EL (cell line): Measurements from ENCODE around the gene TSPAN32.

ENCODE experiments used
- DNase-seq: peaks from one replicate; pipeline ENCODE4 v3.0.0-alpha.2; 2016

TSPAN32 gene

DNA sequence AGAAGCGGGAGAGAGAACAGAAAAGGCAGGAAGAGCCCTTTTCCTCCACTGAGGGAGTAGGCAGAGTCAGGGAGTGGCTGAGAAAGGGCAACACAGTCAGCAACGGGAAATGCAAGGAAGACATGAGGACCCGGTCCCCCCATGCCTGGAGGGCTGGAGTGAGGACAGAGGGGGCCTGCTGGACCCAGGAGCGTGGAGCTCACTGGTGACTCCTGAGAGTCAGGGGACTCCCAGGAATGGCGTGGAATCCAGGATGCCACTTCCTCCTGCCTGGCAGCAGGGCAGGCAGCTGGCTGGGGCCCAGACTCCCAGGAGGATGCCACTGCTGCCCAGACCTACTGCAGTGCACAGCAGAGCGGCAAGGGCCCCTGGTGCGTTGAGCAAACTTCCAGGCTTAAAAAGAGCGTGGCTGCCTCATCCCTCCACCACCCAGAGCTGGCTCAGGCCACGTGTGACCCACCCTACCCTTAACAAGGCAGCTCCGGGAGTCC lies 11.4 kb upstream of the TSPAN32 start:
- DNase-seq = no peak

DNA sequence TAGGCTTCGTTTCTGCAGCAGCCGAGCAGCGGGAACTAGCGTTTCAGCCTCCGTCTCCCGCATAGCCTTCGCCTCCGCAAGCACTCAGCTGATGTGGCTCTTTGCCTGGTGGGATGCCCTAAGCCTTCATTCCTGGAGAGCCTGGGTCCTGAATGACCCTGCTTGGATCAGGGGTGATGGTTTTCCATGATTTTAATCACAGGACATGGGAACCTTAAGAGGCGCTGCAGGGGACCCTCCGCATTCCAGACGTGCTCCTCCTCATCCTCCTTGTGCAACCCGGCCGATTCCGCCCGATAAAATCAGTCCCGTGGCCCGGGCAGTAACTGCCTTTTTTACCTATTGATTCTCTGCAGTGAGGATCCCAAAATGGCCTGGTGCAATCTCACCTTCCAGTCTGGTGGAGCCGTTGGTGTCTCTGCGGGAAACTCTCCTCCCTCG lies 8.3 kb upstream of the TSPAN32 start:
- DNase-seq = no peak

DNA sequence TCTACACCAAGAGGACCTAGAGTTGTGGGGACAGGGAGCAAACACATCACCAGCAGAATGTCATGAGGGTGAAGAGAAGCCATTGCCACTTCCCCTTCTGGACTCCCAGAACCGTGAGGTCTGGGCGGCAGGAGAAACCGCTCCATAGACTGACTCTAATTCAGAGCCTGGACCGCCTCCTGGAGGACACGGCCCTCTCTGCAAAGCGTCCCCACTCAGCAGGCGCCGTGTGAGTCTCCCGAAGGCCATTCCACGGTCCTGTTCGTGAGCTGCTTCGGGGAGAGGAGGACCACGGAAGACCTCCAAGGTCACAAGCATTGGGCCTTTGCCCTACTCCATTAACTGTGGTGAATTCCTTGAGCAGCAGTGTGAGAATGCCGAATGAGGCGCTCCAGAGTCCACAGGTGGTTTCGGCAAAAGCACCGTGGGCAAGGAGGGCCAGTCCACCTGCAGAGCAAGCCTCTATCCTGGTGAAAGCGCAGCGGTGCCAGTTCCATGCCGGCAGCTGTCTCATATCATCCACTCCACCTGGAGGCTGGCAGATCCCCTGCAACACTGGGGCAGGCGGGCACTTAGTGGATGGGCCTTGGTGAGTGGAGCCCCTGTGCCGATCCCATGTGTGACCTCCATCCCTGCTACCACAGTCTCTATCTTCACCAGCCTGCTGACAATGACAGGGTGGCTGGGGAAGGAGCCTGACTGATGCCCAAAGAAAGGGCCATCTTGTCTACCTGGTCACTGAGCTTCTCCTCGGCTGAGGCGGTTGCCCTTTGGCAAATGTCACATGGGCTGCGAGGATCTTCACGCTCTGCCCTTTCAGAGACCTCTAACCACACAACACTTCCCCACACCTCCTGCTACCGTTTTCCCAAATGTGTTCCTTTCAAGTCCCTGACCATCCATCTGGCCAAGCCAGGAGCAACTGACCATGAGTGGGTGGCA lies 7.6 kb upstream of the TSPAN32 start:
- DNase-seq = no peak

DNA sequence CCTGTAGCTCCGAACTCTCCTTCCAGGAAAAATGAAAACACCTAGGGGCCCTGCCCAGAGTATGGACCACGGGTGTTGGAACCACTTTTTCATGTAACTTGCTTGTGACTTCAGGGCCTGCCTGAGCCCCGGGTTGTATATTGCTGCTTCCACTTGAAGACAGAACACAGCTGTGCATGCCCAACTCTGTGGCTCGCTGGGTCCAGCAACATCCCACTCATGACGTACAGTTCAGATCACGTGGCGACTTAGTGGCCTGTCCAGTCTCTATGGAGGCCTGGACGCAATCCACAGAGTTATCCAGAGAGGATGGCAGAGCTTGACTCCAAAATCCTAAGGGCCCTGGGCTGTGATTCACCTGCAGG lies 6.9 kb upstream of the TSPAN32 start:
- DNase-seq = no peak

DNA sequence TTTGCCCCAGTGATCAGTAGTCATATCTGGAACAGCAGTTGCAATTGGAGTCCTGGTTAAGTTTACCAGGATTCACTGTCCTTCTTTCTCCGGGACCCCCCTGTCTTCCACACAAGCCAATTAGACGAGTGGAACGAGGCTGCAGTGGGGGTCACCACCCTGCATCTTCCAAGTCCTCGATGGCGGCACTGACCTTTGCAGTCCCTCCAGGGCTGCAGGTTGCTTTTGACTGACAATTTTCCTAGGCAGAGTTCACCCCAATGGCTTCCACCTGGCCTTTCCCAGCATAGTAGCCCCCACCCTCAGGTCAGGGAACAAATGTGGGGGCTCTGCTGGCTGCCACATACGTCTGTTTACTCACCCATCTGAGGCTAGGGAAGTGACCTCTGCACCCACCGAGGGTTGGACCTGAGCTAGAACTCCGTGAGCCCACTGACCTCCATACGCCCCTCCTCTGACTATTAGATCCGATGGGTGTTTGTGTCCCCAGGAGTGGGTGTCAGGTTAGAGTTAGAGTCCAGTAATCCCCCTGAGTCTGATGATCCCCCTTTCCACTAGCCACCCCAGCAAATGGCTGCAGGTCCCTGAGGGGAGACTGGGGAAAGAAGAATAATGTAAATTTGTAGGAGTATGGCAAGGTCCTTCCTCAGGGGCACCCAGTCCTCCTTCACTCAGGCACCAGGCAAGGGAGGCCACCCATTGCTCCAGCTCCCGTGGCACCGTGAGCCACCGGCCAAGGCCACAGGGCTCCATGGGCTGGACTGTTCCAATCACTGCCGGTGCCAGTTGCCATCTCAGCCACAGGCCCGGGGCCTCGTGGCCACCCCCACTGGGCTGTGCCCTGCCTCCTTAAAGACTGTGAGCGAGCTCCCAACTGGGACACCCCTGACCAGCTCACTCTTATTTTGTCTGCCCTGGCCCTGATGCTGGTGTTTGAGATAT lies 5.6 kb upstream of the TSPAN32 start:
- no peak for DNase-seq

DNA sequence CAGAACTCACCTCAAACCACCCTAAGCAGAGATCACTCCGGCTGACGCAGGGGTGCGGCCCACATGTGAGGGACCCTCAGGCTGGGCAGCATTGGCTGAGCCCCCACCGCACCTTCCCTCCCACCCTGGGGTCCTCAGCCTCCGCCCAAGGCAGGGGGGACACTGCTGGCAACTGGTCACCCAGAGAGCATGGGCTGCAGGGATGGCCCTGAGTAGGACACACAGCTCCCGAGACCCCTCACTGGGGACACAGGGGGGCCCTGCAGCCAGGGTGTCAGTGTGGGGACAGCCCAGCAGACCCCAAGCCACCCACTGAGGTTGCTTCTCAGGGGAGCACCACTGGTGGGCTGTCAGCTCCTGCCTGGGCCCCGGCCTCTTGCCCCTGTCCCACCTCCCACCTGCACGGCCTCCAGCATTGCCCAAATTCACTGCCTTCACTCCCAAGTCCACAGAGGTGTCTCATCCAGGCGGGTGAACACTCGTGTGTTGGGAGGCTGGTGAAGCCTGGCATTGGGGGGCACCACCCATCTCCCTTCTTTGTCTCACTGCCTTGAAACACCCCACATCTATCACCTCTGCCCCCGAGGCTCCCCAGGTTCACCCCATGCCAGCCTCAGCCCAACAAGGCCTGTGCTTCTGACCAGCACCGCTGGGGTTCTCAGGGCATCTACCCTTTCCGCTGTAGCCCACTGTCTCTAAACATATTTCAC lies 4.7 kb upstream of the TSPAN32 start:
- no peak for DNase-seq

DNA sequence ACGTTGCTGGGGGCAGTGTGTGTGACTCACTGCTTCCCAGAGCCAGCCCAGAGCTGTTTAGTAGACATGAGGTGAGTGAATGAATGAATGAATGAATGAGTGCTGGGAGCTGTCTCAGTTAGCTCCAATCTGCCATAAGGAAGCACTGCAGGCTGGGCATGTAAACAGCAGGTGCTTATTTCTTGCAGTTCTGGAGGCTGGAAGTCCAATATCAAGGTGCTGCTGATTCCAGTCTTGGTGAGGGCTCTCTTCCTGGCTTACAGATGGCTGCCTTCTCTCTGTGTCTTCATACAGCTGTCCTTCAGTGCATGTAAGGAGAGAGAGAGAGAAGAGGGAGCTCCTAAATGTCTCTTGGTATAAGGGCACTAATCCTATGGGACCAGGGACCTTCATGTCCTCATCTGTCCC lies 4.2 kb upstream of the TSPAN32 start:
- DNase-seq = no peak

DNA sequence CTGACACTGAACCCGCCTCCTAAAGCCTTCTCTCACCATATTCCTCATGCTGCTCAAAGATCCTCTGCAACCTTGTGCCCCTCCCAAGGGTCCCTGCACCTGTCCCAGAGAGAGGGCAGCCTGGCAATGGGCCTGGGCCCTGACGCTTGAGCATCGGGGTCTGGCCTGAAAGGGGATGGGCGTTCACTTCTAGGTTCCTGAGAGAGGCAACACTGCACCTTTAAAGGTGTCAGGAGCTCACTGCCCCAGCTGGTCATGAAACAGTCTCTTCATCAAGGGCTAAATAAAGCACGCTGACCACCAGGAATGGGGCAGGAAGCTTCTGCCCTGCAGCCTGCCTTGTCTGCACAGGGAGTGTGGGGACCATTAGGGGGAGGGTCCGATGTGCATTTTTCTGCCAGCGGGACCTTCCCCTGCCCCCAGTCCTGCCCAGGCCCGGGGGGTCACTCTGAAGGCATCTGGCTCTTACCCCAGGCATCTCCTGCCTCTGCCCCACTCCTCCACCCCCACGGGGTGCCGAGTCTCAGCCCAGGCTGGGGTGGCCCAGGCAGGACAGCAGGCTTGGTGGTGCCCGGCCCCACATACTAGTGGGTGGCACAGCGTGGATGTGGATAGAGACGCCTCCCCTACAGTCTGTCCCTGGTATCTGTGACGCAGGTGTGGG lies 3.5 kb upstream of the TSPAN32 start:
- DNase-seq = no peak

DNA sequence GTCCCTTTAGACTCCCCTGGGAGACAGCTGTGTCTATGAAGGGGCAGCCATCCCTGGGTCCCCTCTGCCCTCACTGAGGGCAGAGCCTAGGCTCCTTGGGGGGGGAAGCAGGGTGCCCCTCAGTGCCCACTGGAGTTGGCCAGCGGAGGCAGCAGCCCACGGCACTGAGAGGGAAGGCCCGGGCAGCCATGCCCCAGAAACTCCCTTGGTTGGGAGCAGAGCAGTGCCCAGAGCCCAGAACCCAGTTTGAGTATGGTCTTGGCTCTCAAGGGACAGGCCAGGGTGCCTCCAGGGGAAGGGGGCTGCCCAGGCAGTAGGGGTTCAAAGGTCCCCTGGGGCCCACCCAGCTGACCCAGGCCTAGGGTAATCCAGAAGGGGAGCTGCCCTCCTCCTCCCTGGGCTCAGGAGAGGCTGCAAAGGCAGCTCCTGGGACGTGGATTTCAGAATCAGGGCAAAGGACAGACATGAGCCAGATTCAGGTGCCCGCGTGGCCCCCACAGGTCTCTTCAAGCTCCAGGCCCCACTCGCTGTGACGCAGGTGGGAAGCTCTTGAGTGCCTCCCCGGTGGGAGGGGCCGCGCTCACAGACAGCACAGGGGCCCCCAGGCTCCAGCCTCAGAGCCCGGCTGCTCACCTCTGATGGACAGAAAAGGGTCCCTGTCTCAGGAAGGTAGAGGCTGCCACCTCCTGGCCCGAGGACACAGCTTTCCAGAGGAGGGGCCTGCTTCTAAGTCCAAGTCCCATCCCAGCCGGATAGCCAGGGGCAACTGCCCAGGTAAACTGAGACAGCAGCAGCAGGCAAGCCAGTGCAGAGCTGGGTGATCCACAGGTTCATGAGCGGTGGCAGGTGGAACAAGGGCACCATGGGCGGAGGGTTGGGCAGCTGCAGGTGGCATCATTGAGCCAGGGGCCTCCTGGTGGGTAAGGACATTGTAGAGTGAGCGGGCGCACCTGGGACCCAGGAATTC lies 2.7 kb upstream of the TSPAN32 start:
- no peak for DNase-seq

DNA sequence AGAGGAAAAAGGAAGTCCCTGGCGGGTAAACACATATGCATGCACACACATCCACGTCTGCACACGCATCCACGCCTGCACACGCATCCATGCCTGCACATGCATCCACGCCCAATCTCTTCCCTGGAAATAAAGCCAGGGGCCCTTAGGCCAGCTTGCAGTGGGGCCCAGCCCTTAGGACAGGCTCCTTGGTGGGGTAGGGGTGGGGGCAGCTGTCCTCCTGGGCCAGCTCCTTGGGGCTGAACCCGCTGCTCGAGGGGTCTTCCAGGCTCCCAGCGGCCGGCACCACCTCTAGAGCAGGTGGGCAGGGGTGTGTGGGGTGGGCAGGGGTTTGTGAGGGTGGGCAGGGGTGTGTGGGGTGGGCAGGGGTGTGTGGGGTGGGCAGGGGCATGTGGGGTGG lies 2.0 kb upstream of the TSPAN32 start:
- DNase-seq = no peak

DNA sequence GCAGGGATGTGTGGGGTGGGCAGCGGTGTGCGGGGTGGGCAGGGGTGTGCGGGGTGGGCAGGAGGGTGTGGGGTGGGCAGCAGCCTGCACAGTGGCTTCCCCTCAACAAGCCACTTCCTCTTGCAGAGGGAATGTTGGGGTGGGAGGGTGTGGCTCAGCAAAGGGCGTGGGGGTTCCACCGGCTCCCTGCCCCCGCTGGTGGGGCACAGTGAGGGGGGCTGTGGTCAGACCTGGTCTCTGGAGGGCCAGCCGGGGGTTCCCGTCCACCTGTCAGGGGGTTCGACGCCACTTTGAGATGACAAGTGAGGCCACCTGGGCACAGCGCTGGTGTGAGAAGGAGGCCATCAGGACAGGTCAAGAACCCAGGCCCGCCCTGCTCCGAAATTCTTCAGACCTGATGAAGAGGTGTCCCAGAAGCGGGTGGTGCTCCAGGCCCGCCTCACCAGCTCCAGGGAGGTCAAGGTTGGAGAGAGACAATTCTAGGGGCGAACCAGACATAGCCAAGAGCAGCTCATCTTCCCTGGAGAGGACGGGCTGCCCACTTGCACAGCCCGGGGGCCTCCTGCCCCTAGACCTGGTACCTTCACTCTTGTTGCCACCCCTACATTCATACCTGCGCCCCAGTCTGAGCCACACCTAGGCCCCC lies 1.4 kb upstream of the TSPAN32 start:
- no peak for DNase-seq

DNA sequence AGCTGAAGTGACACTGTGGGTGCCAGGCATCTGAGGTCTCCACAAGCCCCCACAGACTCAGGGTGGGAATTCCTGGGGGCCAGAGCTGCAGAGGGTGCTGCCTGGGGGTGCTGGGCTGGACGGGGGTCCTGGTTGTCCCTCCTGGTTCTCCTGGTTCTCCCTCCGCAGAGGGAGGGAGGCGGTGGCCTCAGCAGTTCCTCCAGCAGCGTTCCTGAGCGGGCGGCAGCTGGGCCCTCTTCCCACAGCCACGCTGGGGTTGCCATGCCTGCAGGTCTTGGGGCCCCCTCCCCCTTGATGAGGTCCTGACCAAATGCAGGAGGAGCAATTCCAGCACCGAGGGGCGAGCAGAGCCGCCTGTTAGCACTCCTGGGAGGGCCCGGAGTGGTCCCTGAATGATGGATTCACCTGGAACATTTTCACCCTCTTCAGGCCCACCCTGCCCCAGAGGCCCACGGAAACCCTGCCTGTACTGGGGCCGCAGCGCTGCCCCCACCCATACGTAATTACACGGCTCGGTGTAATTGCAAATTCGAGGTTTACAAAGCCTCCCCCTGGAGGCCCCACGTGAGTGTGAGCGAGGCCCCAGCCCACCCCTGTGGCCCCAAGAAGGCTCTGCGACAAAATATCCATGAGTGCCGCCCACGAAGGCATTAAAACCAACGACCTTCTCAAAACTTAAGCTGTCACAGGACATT lies 730 bp upstream of the TSPAN32 start:
- no peak for DNase-seq

DNA sequence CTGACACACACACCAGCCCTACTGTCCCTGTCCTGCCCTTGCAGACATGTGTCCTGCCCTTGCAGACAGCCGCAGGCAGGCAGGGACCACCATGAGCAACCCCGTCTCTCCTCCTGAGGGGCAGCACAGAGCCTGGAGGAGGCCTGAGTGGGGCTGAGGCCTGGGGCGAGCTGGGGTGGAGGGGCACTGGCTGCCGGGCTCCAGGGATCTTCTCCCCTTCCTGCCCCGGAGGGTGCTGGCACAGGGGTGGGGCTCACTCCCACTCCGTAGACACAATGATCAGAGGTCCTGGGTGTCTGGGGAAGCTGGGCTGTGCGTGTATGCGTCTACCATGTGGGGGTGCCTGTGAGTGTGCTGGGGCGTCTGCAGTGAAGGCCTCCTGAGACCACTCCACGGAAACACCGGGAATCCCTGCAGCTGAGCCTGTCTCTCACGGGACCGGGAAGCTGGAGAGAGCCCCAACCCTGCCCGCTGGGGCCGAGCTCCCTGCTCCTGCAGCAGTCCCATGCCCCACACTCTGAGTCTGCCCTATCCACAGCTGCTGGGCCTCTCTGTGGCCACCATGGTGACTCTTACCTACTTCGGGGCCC lies 588 bp downstream of the TSPAN32 start:
- no peak for DNase-seq

DNA sequence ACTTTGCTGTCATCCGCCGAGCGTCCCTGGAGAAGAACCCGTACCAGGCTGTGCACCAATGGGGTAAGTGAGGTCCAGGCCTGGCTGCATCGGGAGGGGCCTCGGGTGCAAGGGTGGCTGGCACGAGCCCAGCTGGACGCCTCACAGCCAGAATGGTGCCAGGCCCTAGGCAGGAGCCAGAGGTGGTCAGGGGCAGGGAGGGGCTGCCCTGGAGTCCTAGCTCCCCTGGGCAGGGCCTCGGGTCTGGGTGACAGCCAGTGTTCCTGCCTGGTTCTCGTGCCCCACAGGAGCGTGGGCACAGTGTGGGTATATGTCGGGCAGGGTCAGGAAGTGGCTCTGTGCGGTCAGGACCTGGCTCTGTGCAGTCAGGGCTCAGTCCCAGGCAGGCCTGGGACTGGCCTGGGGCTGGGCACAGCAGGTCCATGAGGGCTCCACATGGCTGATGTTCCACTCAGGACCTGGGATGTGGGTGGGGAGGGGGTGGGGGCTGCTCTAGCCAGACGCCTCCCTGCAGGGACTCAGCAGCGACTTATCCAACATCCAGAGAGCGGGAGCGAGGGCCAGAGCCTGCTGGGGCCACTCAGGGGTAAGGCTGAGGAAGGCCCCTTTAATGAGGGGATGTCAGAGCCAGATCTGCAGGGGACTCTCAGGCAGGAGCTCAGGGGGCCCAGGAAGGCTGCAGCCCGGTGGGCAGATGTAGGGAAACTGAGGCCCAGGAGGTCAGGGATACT lies 1.2 kb downstream of the TSPAN32 start:
- no peak for DNase-seq

DNA sequence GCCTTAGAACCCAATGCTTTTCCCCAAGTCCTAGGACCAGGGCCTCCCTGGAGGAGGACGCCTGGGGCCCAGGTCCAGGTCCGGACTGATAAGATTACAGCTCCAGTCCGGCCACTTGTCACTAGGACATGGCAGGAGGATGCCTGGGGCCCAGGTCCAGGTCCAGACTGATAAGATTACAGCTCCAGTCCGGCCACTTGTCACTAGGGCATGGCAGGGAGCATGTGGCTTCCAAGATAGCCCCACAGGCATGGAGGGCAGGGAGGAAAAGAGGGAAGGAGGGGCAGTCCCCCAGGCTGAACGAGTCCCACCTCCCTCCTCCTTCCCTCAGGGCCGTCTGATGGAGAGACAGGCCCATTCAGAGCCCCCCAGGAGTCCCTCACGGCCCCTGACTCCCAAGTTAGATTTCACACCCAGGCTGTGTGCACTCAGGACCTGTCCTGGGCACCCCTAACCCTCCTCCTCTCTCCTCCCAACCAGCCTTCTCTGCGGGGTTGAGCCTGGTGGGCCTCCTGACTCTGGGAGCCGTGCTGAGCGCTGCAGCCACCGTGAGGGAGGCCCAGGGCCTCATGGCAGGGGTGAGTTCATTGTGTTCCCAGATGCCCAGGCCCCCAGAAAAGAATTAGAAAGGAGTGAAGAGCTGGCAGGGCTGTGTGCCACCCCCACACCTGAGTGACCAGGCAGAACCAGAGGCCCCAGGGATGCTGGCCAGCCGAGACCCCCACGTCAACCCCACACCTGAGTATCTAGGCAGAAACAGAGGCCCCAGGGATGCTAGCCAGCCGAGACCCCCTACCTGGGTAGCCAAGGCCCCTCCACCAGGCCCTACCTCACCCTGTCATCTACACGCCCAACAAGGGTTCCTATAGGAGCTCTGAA lies 2.1 kb downstream of the TSPAN32 start:
- DNase-seq = no peak

DNA sequence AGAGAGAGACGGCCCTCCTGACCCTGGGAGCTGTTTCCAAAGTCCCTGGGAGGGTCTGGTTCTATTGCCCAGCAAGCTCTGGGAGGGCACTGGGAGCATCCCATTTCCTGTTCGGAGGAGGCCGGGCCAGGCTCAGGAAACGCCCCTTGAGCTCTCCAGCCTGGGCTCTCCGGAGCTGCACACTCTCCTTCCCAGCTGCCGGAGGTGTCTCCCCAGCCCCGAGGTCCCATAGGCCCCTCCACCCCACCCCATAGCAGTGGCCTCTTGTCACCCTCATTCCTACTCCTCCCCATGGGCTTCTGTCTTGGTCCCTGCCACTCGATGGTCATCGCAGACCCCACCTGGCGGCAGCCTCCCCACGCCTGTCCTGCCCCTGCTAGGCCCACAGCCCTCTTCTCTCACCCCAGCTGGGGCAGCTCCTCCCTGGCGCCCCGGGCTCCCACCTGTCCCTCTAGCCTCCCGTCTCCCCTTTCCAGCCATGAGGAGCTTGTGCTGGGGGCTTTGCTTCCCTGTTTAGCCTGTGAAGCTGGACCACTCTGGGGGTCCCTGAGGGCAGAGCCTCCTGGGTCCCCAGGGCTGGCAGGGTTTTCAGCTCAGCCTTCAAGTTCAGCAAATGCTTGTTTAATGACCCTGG lies 2.8 kb downstream of the TSPAN32 start:
- DNase-seq = no peak

DNA sequence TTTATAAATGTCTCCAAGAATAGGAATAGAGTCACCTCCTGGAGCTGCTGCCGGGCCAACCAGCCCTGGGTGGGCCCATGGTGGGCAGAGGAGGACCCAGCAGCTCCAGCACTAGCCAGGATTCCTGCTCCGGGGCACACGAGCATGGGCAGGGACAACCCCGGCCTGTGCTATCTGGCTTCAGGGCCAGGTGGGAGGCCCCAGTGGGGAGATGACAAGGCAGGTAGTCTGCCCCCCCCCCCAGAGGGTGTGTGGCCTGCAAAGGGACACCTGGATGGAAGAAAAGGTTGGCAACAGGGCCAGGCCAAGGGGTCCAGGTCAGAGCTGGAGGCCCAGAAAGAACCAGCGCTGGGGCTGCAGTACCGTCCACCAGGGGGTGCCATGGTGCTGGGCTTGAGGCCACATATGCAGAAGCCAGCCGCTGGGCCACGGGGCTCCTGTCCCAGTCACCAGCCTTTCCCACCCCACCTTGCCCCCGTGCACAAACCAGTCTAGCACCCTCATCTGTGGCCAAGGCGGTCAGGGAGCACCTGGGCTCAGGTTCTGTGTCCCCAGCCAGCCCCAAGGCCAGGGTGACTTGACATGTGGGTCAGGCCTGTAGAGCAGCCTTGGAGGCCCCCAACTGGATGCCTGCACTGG lies 3.4 kb downstream of the TSPAN32 start:
- peak; percentile 66 for DNase-seq
